H1 (cell line): ENCODE results near the gene DARS1. TPM values are rescaled to one million over a fixed set of nuclear protein-coding genes. Genes with fewer than 3 reads are reported as not detected.

Source experiments
- CTCF ChIA-PET: fragments of 300-600 bp; sonication (Branson Sonifier 250); formaldehyde crosslinking; loops from one replicate; lab custom pipeline; 2021; ENCODE audit not compliant: partially characterized antibody; lab: Charles Lee
- POLR2A ChIA-PET: fragments of 300-600 bp; sonication (Branson Sonifier 250); formaldehyde crosslinking; loops from one replicate; lab custom pipeline; 2021; ENCODE audit warnings: inconsistent platforms; ENCODE audit not compliant: partially characterized antibody; lab: Charles Lee
- DNase-seq, 2 experiments: peaks; one replicate each; pipeline versions ENCODE4 v3.0.0 to v3.0.0-alpha.2; 2010 to 2022; ENCODE audit warnings: low spot score in 2 of 2, low read depth in 1 of 2, mixed read lengths in 1 of 2
- FAIRE-seq: peaks from 2 replicates; lab custom pipeline; 2011; peaks lifted over from hg19 to GRCh38; lab: Jason Lieb, UNC
- H2AFZ ChIP-seq: 2 replicates; pipeline ENCODE4 v1.8.1; 2012; ENCODE audit warnings: low read length, inconsistent platforms
- H2AK5ac ChIP-seq: 2 replicates; pipeline ENCODE4 v1.6.1; 2013; ENCODE audit warnings: low read depth, low read length
- H2BK120ac ChIP-seq: replicated peaks from 2 replicates; pipeline ENCODE3; 2013; ENCODE audit warnings: low read depth, low read length, inconsistent platforms
- H2BK12ac ChIP-seq: 2 replicates; pipeline ENCODE4 v1.6.1; 2013; ENCODE audit warnings: low read depth, low read length
- H2BK15ac ChIP-seq: 2 replicates; pipeline ENCODE4 v1.6.1; 2013; ENCODE audit warnings: low read length
- H2BK20ac ChIP-seq: 2 replicates; pipeline ENCODE4 v1.6.1; 2013; ENCODE audit warnings: low read length
- H2BK5ac ChIP-seq: 2 replicates; pipeline ENCODE4 v1.6.1; 2013; ENCODE audit warnings: low read depth, low read length
- H3K14ac ChIP-seq: 2 replicates; pipeline ENCODE4 v1.6.1; 2013; ENCODE audit warnings: inconsistent platforms; ENCODE audit not compliant: insufficient read length
- H3K18ac ChIP-seq: 2 replicates; pipeline ENCODE4 v1.6.1; 2013; ENCODE audit warnings: low read length; ENCODE audit errors: extremely low read depth
- H3K23ac ChIP-seq: 2 replicates; pipeline ENCODE4 v1.6.1; 2013; ENCODE audit warnings: inconsistent platforms; ENCODE audit not compliant: insufficient read length
- H3K23me2 ChIP-seq: 2 replicates; pipeline ENCODE4 v1.6.1; 2013; ENCODE audit warnings: low read depth, low read length
- H3K27ac ChIP-seq: 2 replicates; pipeline ENCODE4 v1.6.1; 2011; ENCODE audit warnings: low read depth, low read length, inconsistent platforms
- H3K27me3 ChIP-seq, 4 experiments: replicated peaks in 1 of 4; 1 replicate in 1 of 4; 2 replicates in 3 of 4; pipeline versions ENCODE4 v1.6.1 to v1.8.1; 2011 to 2013; ENCODE audit warnings: low read length in 3 of 4, mild to moderate bottlenecking in 3 of 4, inconsistent platforms in 2 of 4, mixed read lengths in 2 of 4, moderate library complexity in 1 of 4; ENCODE audit not compliant: control insufficient read depth in 3 of 4, insufficient read depth in 3 of 4; ENCODE audit errors: extremely low read depth in 1 of 4
- H3K36me3 ChIP-seq, 4 experiments: 2 replicates each; pipeline versions ENCODE4 v1.6.1 to v1.8.1; 2011 to 2013; ENCODE audit warnings: mild to moderate bottlenecking in 4 of 4, low read length in 3 of 4, moderate library complexity in 2 of 4, control low read depth in 1 of 4, inconsistent platforms in 1 of 4; ENCODE audit not compliant: insufficient read depth in 4 of 4, control insufficient read depth in 2 of 4
- H3K4ac ChIP-seq: replicated peaks from 2 replicates; pipeline ENCODE3; 2013; ENCODE audit warnings: low read length, low read depth, mixed read lengths, inconsistent platforms; ENCODE audit not compliant: insufficient read length
- H3K4me1 ChIP-seq, 4 experiments: replicated peaks in 1 of 4; 1 replicate in 1 of 4; 2 replicates in 3 of 4; pipeline versions ENCODE4 v1.6.1 to v1.8.1; 2011 to 2013; ENCODE audit warnings: low read length in 3 of 4, inconsistent platforms in 2 of 4, mixed read lengths in 1 of 4; ENCODE audit not compliant: insufficient read depth in 4 of 4, control insufficient read depth in 3 of 4
- H3K4me2 ChIP-seq, 2 experiments: 2 replicates each; pipeline versions ENCODE4 v1.6.1 to v1.8.1; 2011 to 2013; ENCODE audit warnings: low read depth in 2 of 2, low read length in 2 of 2, control low read depth in 1 of 2, inconsistent platforms in 1 of 2, mild to moderate bottlenecking in 1 of 2; ENCODE audit not compliant: insufficient read depth in 1 of 2
- H3K4me3 ChIP-seq, 4 experiments: fragments of 200-600, 300-600 bp in 1 of 4; sonication (generic), shearing (Covaris generic), sonication (Bioruptor Twin) in 1 of 4; 2 replicates each; pipeline versions ENCODE4 v1.5.1 to v1.8.1; 2011 to 2016; ENCODE audit warnings: low read length in 4 of 4, low read depth in 3 of 4, control low read depth in 2 of 4, inconsistent platforms in 2 of 4, mild to moderate bottlenecking in 2 of 4, mixed read lengths in 1 of 4, moderate library complexity in 1 of 4; ENCODE audit not compliant: insufficient read depth in 2 of 4; ENCODE audit errors: extremely low read depth in 1 of 4
- H3K56ac ChIP-seq: replicated peaks from 2 replicates; pipeline ENCODE3; 2013; ENCODE audit warnings: low read depth, mild to moderate bottlenecking, mixed read lengths, low read length, inconsistent platforms; ENCODE audit not compliant: insufficient read length
- H3K79me1 ChIP-seq: 2 replicates; pipeline ENCODE4 v1.6.1; 2013; ENCODE audit warnings: low read depth, low read length, control low read depth
- H3K79me2 ChIP-seq, 2 experiments: 2 replicates each; pipeline versions ENCODE4 v1.6.1 to v1.8.1; 2012 to 2013; ENCODE audit warnings: low read length in 2 of 2, mild to moderate bottlenecking in 2 of 2, inconsistent platforms in 1 of 2; ENCODE audit not compliant: insufficient read depth in 2 of 2, control insufficient read depth in 1 of 2
- H3K9ac ChIP-seq, 4 experiments: replicated peaks in 1 of 4; 1 replicate in 1 of 4; 2 replicates in 3 of 4; pipeline versions ENCODE4 v1.6.1 to v1.8.1; 2011 to 2013; ENCODE audit warnings: low read depth in 3 of 4, low read length in 3 of 4, control low read depth in 2 of 4, mild to moderate bottlenecking in 2 of 4, moderate library complexity in 2 of 4, inconsistent platforms in 1 of 4; ENCODE audit errors: extremely low read depth in 1 of 4
- H3K9me3 ChIP-seq, 2 experiments: 2 replicates each; pipeline versions ENCODE4 v1.6.1 to v1.8.1; 2012 to 2013; ENCODE audit warnings: mild to moderate bottlenecking in 2 of 2, moderate library complexity in 2 of 2, control low read depth in 1 of 2, inconsistent platforms in 1 of 2, low read depth in 1 of 2, low read length in 1 of 2, mixed read lengths in 1 of 2; ENCODE audit not compliant: insufficient read depth in 2 of 2
- H4K20me1 ChIP-seq, 2 experiments: replicated peaks in 1 of 2; 2 replicates each; pipeline versions ENCODE3 to v1.8.1; 2011 to 2013; ENCODE audit warnings: inconsistent platforms in 2 of 2, low read length in 2 of 2, mild to moderate bottlenecking in 1 of 2; ENCODE audit not compliant: insufficient read depth in 2 of 2, control insufficient read depth in 1 of 2
- H4K5ac ChIP-seq: 2 replicates; pipeline ENCODE4 v1.6.1; 2013; ENCODE audit warnings: low read length, low read depth, mixed read lengths, inconsistent platforms; ENCODE audit not compliant: insufficient read length
- H4K8ac ChIP-seq: 2 replicates; pipeline ENCODE4 v1.8.0; 2013; ENCODE audit warnings: mild to moderate bottlenecking, moderate library complexity, low read length, inconsistent platforms; ENCODE audit not compliant: insufficient read depth; ENCODE audit errors: extremely low read depth
- H4K91ac ChIP-seq: replicated peaks from 2 replicates; pipeline ENCODE3; 2013; ENCODE audit warnings: low read length, mixed read lengths, inconsistent platforms; ENCODE audit not compliant: insufficient read length
- WGBS, 2 experiments: shearing (Covaris generic) in 1 of 2; methylation state at CpG; one replicate each; pipeline versions ENCODE4 v1.1.6 to v1.1.7; 2013 to 2015; ENCODE audit warnings: low lambda C conversion rate in 2 of 2, mixed read lengths in 2 of 2, inconsistent platforms in 1 of 2, low coverage in 1 of 2, missing lambda C conversion rate in 1 of 2; ENCODE audit not compliant: insufficient replicate concordance in 2 of 2, insufficient coverage in 1 of 2, insufficient read length in 1 of 2; ENCODE audit errors: extremely low coverage in 1 of 2, missing lambda C conversion rate in 1 of 2; 5-methylcytosine and 5-hydroxymethylcytosine counted together
- polyA plus RNA-seq, 7 experiments: library from polyadenylated mRNA; depleted of rRNA in 3 of 7; stranded (reverse) in 5 of 7; unstranded in 2 of 7; fragments of >200 nt in 5 of 7; fragments of 200-250 nt in 2 of 7; gene quantifications; 1 replicate in 5 of 7; 2 replicates in 1 of 7; 4 replicates in 1 of 7; pipeline versions ENCODE4 v1.2.1 to v1.2.3, GENCODE V29; 2011 to 2013; ENCODE audit warnings: missing spikeins in 2 of 7, mixed read lengths in 2 of 7
- total RNA-seq: library from RNA; stranded (reverse); fragmentation: NEBNext Ultra II Directional; extraction: Animal tissue kit (Norgen Biotek cat#: 25700); gene quantifications from 2 replicates; pipeline ENCODE4 v1.2.1, GENCODE V29; 2021

Gene DARS1
- total and polyA plus RNA-seq, 2 of the 8 experiments (the other 6 are each of a cell fraction or from before 2014, with no cell fraction given) = 61.7 to 85.9 TPM

DNA sequence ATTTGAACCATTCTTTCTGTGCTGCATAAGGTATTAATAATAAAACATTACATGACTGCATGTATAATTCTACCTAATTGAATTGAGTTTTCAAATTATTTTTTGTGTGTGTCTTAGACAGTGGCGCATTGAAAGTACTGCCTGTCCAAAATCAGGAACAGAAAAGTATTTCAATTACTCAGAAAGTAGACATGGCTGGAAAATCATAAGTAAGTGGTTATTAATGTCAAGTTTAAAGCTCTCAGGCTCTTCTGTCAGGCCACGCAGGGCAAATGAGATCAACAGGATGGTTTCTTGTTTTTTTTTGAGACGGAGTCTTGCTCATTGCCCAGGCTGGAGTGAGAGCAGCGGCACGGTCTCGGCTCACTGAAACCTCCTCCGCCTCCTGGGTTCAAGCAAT, 32.4 kb upstream of the DARS1 start:
- H3K9me3 ChIP-seq = no peaks in the 10 kb centered on the region
- no peak overlapping the region for H3K14ac ChIP-seq
- H4K91ac ChIP-seq = no peak overlapping the region
- H4K5ac ChIP-seq = no peak overlapping the region
- 95% methylated on average over 7 of the region's 7 CpGs; no CpG with 5 or more reads in 1 of the 2 experiments for WGBS, 2 experiments
- H3K9ac ChIP-seq = no peak overlapping the region
- no peaks in the 10 kb centered on the region for H3K23me2 ChIP-seq
- FAIRE-seq = no peak
- H2BK5ac ChIP-seq = no peak overlapping the region
- no peak overlapping the region for H4K8ac ChIP-seq
- H2AK5ac ChIP-seq = no peak overlapping the region
- no peaks in the 10 kb centered on the region for H3K79me2 ChIP-seq
- ChIA-PET POLR2A (no interaction called here), CTCF (no interaction called here)
- no peak overlapping the region for H2BK12ac ChIP-seq
- no peak overlapping the region for H2BK20ac ChIP-seq
- no peaks in the 10 kb centered on the region for H3K36me3 ChIP-seq
- no peaks in the 10 kb centered on the region for H3K27me3 ChIP-seq
- H4K20me1 ChIP-seq = no peaks in the 10 kb centered on the region
- no peak overlapping the region for H2AFZ ChIP-seq
- H3K4ac ChIP-seq = no peak overlapping the region
- no peak overlapping the region for H2BK120ac ChIP-seq
- no peak overlapping the region for H3K56ac ChIP-seq
- H3K27ac ChIP-seq = no peak overlapping the region
- peaks cover 2 to 13% (median 4%) of the 10 kb centered on the region in 4 experiments; a peak in 4 of 7 replicates for H3K4me1 ChIP-seq
- no peak overlapping the region for H3K18ac ChIP-seq
- no peak overlapping the region for H3K23ac ChIP-seq
- no peak overlapping the region for H3K4me3 ChIP-seq
- no peak for DNase-seq
- H2BK15ac ChIP-seq = no peak overlapping the region
- no peak overlapping the region for H3K4me2 ChIP-seq
- H3K79me1 ChIP-seq = no peaks in the 10 kb centered on the region
